Muscle of back (tissue), 13 donors: ENCODE measurements around the gene RRM1. TPM values are rescaled to one million over a fixed set of nuclear protein-coding genes. Genes with fewer than 3 reads are reported as not detected.
"Not testable (repeated sequence)": the region's sequence is repeated elsewhere in the genome, so short reads cannot be mapped to it uniquely, and the experiment has no call there.

Source experiments
- DNase-seq, 3 donors: peaks; one replicate each; pipeline versions ENCODE4 v3.0.0 to v3.0.0-alpha.2; 2013
- long read RNA-seq, 9 donors: transcript quantifications; one replicate each; lab custom pipeline, GENCODE V29; 2026
- polyA plus RNA-seq, 10 donors: library from polyadenylated mRNA; unstranded; fragments of 120-200 nt; gene quantifications; one replicate each; pipeline ENCODE4 v1.2.1, GENCODE V29; 2013; ENCODE audit not compliant: insufficient read length in 10 of 10

RRM1 gene
- polyA plus RNA-seq: 10 to 100 TPM; 36.8 to 55.8 (median 43.4) TPM
- long read RNA-seq, donor 1, transcript RRM1-201 (19 exons, 3,076 nt): major isoform, 9 of 27 reads
- long read RNA-seq, donor 1, partial matches to known transcripts: 17 of 27 reads
- long read RNA-seq, donor 1, other reads (novel, unspliced or antisense): 0 of 27 reads
- long read RNA-seq, donor 2, transcript RRM1-201 (19 exons, 3,076 nt): major isoform, 9 of 15 reads
- long read RNA-seq, donor 2, partial matches to known transcripts: 6 of 15 reads
- long read RNA-seq, donor 2, other reads (novel, unspliced or antisense): 0 of 15 reads
- long read RNA-seq, donor 3: 0 reads
- long read RNA-seq, donor 4, partial matches to known transcripts: 13 of 17 reads
- long read RNA-seq, donor 4, other reads (novel, unspliced or antisense): 0 of 17 reads
- long read RNA-seq, donor 5, transcript RRM1-201 (19 exons, 3,076 nt): major isoform, 5 of 13 reads
- long read RNA-seq, donor 5, partial matches to known transcripts: 7 of 13 reads
- long read RNA-seq, donor 5, other reads (novel, unspliced or antisense): 0 of 13 reads
- long read RNA-seq, donor 6, transcript RRM1-201 (19 exons, 3,076 nt): major isoform, 12 of 29 reads
- long read RNA-seq, donor 6, partial matches to known transcripts: 17 of 29 reads
- long read RNA-seq, donor 6, other reads (novel, unspliced or antisense): 0 of 29 reads
- long read RNA-seq, donor 7, transcript RRM1-201 (19 exons, 3,076 nt): major isoform, 9 of 20 reads
- long read RNA-seq, donor 7, partial matches to known transcripts: 11 of 20 reads
- long read RNA-seq, donor 7, other reads (novel, unspliced or antisense): 0 of 20 reads
- long read RNA-seq, donor 8, partial matches to known transcripts: 0 of 2 reads
- long read RNA-seq, donor 8, other reads (novel, unspliced or antisense): 0 of 2 reads
- long read RNA-seq, donor 9, partial matches to known transcripts: 0 of 2 reads
- long read RNA-seq, donor 9, other reads (novel, unspliced or antisense): 0 of 2 reads

- DNase-seq: peak; percentile 96 to 98 (median 97)
Measured at GRCh38 chr11:4094348-4095291, at the start of gene RRM1. Gene RRM1 (plus strand): TSS chr11:4094799. CDS start chr11:4095013, 214 bp downstream.

GRCh38 chr11:4044976-4045646 is 49.5 kb upstream of the RRM1 start:
- peak in 1 of 3 donors; percentile 44 for DNase-seq

GRCh38 chr11:4048340-4048739 is 46.3 kb upstream of the RRM1 start:
- DNase-seq: no peak

GRCh38 chr11:4049006-4049405 is 45.6 kb upstream of the RRM1 start:
- DNase-seq: no peak

GRCh38 chr11:4050138-4050537 is 44.5 kb upstream of the RRM1 start:
- DNase-seq: no peak

GRCh38 chr11:4053200-4053599 is 41.4 kb upstream of the RRM1 start:
- not testable (repeated sequence) for DNase-seq

- DNase-seq: no peak
Measured at GRCh38 chr11:4054643-4055042, 40.0 kb upstream of the RRM1 start.

- DNase-seq: no peak
Measured at GRCh38 chr11:4059424-4059823, 35.2 kb upstream of the RRM1 start.

- no peak for DNase-seq
Measured at GRCh38 chr11:4060182-4060923, 34.2 kb upstream of the RRM1 start.

GRCh38 chr11:4061700-4062099 is 32.9 kb upstream of the RRM1 start:
- no peak for DNase-seq

GRCh38 chr11:4063348-4063747 is 31.3 kb upstream of the RRM1 start:
- DNase-seq: no peak

- DNase-seq: no peak
Measured at GRCh38 chr11:4064278-4064955, 30.2 kb upstream of the RRM1 start.

GRCh38 chr11:4065086-4065485 is 29.5 kb upstream of the RRM1 start:
- DNase-seq: no peak

- no peak for DNase-seq
Measured at GRCh38 chr11:4065601-4066377, 28.8 kb upstream of the RRM1 start.

- DNase-seq: no peak
Measured at GRCh38 chr11:4066910-4067309, 27.7 kb upstream of the RRM1 start.

- DNase-seq: no peak
Measured at GRCh38 chr11:4068962-4069361, 25.6 kb upstream of the RRM1 start.

- DNase-seq: no peak
Measured at GRCh38 chr11:4071325-4071724, 23.3 kb upstream of the RRM1 start.

- DNase-seq: peak in 1 of 3 donors; percentile 36
Measured at GRCh38 chr11:4071914-4072313, 22.7 kb upstream of the RRM1 start.
